Stimulated activated CD8-positive, alpha-beta memory T cell treated with anti-CD3 and anti-CD28 coated beads, Interleukin-2, amount 100 ng/mL, for 48 hours (primary cell): ENCODE measurements around the gene MRGPRD.
"Not testable (repeated sequence)": the region's sequence is repeated elsewhere in the genome, so short reads cannot be mapped to it uniquely, and the experiment has no call there.

Experiments
- DNase-seq, 2 donors: peaks; one replicate each; pipeline ENCODE4 v3.0.0-alpha.2; 2020; ENCODE audit warnings: low read depth in 2 of 2

The MRGPRD gene

GRCh38 chr11:68993546-68993945 is 12.8 kb upstream of the MRGPRD start:
- no peak for DNase-seq

GRCh38 chr11:68992743-68993255 is 12.0 kb upstream of the MRGPRD start:
- DNase-seq: no peak

DNA sequence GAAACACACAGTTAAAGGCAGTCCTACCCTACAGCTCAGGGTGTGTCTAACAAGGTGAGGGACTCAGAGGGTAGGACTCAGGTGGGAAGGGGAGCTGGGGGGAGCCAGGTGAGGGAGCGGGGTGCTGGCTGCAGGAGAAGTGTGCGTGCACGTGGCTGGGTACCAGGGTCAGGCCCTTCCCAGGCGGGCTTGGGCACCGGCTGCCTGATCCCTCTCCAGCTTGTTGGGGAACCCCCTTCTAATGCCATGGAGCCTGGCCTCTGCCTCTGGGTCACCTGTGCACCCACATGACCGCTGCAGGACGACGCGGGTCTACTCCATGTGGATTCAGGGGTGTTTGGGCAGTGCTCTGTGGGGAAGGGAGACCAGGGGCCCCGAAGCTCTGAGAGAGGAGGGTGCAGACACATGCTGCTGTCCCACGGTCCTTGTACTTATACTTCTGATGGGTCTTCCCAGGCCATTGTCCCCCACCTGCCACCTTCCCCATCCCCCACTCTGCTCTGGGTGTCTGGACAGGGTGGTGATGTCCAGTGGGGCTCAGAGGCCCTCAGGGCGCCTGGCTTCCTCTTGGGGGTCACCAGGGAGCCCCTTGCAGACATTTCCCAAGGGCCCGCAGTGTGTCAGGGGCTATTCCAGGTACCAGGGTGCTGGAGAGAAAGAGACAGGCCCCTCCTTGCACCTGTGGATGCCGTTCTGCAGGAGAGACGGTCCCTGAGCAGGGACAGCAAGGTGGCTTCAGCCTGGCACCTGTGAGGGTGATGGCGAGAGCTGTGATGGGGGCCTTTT is 10.4 kb upstream of the MRGPRD start:
- no peak for DNase-seq

- DNase-seq: no peak
Observed at GRCh38 chr11:68989936-68990606, 9.3 kb upstream of the MRGPRD start.

- DNase-seq: no peak
Observed at GRCh38 chr11:68988491-68988890, 7.7 kb upstream of the MRGPRD start.

GRCh38 chr11:68987211-68987610 is 6.4 kb upstream of the MRGPRD start:
- DNase-seq: no peak

- no peak for DNase-seq
Observed at GRCh38 chr11:68983801-68984200, 3.0 kb upstream of the MRGPRD start.

DNA sequence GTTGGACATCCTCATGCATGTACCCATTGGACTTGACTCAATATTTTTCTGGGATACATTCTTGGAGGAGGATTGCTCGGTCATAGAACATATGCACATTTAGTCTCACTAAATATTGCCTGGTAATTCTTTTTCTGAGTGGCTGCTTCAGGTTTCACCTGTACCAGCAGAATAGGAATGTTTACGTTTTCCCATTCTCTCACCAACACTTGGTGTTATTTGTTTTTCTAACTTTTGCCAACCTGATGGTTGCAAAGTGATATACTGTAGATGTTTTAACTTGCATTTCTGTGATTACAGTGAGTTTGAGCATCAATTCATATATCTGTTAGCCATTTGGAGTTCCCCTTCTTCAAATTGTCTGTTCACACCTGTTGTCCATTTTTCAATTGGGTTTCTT is 1.3 kb upstream of the MRGPRD start:
- DNase-seq: no peak

DNA sequence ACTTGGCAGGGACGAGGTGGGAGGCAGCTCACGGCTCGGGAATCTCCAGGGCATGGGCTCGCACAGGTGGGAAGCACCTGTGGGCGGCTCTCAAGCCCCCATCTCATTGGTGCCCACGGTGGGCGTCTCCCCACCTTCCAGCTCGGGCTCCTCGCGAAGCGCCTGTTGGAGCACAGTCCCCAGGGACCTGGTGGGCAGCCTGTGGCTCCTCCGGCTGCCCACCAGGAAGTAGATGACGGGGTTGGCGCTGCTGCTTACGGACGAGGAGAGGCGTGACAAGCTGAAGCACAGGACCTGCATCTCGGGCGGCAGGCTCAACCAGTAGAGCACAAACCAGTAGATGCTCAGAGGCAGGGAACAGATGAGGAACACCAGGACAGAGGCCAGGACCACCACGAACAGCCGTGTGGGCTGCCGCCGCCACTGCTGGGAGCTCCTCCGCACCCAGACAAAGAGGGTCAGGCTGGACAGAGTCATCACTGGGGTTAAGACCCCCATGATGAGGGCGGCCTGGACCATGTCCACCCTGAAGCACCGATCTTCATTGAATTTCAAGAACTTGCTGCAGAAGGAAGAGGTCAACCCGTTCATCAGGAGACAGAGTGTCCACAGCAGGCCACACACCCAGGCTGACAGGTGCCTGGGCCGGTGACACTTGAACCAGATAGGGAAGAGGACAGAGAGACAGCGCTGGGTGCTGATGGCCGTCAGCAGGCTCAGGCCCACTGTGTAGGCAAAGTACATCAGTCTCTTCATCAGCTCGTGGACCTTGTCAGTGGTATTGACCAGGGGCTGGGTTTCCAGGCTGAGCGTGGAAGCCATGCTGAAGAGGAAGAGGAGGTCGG is 633 bp downstream of the MRGPRD start:
- DNase-seq: no peak

DNA sequence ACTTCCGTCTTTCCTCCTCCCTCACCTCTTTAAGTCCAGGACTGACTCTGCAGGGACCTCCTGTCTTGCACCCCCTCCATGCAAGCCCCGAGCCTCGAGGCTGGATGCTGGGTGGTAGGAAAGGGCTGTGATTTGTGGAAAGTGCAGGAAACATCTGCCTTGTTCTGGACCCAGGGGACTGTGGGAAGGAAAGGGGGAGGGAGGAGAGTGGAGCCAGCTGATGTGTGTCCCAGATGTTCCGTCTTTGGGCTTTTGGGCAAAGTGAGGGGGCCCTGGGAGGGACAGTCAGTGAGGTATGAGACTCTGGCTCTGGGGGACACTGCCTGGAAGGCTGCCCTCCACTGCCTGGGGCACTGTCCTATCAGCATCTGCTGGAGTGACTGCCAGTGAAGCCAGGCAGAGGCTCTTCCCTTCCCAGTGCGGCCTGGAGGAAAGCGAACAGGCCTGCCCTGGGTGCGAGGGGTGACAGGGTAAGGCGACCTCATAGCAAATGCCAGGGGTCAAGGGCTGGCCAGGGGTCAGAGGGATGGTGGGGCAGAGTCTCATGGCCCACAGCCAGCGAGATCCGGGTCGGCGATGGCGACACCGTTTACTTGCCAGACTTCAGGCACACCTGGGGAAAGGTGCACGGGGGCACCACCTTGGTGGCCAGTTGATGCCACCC is 1.7 kb downstream of the MRGPRD start:
- no peak for DNase-seq

DNA sequence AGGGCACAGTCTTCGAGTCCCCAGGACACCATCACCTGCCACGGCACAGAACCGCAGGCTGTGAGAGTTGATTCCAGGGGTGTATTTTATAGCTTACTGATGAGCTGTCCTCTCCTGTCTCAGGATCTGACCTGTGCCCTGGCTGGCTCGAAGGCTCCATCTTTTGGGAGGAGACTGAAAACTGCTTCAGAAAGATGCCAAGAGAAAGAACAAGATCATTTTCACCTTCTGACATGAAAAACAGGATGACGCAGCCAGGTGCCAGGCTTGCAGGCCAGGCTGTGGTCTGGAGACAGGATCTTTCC is 2.2 kb downstream of the MRGPRD start:
- DNase-seq: no peak

DNA sequence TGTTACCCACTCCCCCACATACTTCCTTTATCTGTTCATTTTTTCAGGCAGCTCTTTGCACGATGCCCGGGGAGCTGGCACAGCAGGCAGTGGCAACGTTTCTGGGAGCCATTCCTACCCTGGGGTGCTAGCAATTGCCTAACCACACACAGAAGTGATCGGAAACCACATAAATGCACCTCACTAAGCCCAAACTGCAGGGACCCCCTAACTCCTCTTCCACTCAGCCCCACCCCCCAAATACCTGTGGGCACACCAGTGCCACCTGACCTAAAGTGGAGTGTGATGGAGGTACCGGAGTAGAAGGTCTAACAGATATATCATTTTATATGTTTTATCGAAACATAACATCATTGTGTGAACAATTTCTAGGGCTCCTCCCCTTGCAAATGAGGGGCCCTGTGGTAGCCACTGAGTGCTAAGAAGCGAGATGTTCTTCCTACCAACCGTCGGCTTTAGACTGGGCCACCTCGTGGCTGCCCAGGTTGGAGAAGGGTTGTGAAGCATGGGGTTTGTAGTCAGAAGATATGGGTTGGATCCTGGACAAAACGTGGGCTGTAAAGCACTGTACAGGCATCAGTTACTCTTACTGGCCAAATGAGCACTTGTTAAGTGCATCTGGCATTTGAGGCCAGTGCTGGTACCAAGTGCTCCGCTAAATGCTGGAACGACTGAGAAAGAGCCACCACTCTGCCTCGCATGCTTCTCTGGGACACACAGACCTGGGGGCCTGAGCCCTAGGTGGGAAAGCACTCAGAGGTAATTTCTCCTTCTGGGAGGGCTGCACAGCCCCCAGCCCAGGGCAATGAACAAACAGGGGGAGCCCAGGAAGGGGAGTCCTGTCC is 2.8 kb downstream of the MRGPRD start:
- DNase-seq: no peak

DNA sequence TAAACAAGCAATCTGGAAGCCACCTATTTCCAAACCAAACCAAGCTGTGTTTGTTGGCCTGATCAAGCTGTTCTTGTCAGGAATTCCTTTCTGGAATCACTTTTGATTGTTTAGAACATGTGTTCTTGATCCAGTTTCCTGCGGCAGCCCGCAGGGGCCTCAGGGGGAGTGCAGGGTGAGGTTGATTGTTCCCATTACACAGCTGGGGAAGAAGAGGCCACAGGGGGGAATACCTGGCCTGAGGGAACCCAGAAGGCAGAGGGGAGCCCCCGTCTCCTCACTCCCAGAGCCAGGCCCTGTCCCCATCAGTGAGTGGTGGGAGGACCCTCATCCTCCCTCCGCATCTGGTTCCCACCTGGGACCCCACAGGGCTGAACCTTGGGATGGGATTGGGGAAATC is 4.2 kb downstream of the MRGPRD start:
- DNase-seq: no peak

GRCh38 chr11:68976095-68976494 is 4.7 kb downstream of the MRGPRD start:
- no peak for DNase-seq

DNA sequence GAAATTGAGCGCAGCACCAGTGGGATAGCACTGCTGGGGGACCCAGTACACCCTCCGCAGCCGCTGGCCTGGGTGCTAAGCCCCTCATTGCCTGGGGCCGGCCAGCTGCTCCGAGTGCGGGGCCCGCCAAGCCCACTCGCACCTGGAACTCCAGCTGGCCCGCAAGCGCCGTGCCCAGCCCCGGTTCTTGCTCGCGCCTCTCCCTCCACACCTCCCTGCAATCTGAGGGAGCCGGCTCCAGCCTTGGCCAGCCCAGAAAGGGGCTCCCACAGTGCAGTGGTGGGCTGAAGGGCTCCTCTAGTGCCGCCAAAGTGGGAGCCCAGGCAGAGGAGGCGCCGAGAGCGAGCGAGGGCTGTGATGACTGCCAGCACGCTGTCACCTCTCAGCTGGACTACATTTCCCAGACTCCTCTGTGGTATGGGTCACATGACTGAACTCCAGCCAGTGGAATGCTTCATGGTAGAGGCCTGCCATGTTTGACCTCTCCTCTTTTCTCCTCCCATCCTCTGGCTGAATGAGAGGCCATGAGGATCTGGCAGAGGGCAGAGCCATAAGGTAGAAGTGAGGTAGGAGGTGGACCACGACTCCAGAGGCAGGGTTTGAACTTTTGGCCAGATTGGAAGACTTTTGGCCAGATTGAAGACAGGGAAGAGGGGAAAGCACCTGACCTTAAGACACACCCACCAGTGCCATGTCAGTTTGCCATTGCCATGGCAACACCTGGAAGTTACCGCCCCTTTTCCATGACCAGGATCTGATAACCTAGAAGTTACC is 6.2 kb downstream of the MRGPRD start:
- DNase-seq: no peak

DNA sequence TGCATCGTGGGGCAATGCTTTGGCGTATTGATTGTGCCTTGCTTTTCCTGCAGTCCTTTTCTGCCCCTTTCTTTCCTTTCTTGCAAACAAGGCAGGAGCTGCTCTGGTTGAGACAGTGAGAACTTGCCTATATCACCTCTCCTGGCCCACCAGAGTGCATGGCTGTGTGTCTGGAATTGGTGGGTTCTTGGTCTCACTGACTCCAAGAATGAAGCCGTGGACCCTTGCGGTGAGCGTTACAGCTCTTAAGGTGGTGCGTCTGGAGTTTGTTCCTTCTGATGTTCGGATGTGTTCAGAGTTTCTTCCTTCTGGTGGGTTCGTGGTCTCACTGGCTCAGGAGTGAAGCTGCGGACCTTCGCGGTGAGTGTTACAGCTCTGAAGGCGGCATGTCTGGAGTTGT is 7.1 kb downstream of the MRGPRD start:
- DNase-seq: not testable (repeated sequence)

- no peak for DNase-seq
Observed at GRCh38 chr11:68973219-68973618, 7.6 kb downstream of the MRGPRD start.

- DNase-seq: no peak
Observed at GRCh38 chr11:68970921-68971636, 9.7 kb downstream of the MRGPRD start.

DNA sequence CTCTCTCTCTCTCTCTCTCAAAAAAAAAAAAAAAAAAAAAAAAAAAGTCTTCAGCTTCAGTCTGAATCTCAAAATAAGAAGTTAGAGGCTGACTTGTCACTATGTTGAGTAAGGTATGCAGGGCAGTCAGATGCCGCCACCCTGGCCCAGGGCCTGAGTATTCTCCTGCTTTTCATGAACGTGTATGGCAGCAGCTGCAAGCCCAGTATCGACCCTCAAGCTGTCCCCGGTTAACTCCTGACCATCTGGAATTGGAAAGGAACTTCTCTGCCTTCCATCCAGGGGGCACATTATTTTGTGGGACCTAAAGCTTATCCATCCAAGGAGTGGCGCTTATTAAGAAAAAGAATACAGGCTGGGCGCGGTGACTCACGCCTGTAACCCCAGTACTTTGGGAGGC is 11.4 kb downstream of the MRGPRD start:
- DNase-seq: no peak
